DOHH2 (cell line): ENCODE data around the gene BTBD1.

Experiments used
- CTCF ChIP-seq: fragments of 200-600 bp; sonication (generic); IDR thresholded peaks from one replicate; pipeline ENCODE4 v1.5.1; 2014; ENCODE audit warnings: antibody characterized with exemption, mild to moderate bottlenecking, low read depth, low read length; ENCODE audit not compliant: poor library complexity, severe bottlenecking
- EZH2phosphoT487 ChIP-seq: fragments of 200-600 bp; sonication (generic); IDR thresholded peaks from 2 replicates; pipeline ENCODE4 v1.6.1; 2017; ENCODE audit warnings: borderline replicate concordance, mild to moderate bottlenecking, antibody characterized with exemption, low read length, moderate library complexity, mixed read lengths

GRCh38 chr15:83081256-83082014 lies 14.4 kb upstream of the BTBD1 start:
- TF ChIP-seq CTCF (no peak), EZH2phosphoT487 (no peak)
